ENCODE results near the gene CFAP54. TPM values are rescaled to one million over a fixed set of nuclear protein-coding genes. Genes with fewer than 3 reads are reported as not detected.

Gene CFAP54
- total and polyA plus RNA-seq, 2 donors (not counting 3 experiments of a cell fraction or from before 2014, with no cell fraction given) = 3.6 to 26.9 TPM

DNA sequence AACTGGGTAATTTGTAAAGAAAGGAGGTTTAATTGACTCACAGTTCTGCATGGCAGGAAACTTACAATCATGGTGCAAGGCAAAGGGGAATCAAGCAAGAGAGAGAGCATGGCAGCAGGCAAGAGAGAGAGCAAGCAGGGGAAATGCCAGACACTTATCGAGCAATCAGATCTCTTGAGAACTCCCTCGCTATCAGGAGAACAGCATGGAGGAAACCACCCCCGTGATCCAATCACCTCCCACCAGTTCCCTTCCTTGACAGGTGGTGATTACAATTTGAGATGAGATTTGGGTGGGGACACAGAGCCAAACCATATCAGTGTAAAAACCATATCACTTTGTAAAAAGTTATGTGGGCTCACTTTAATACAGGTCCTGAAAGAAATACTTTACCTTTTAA is 361.3 kb downstream of the CFAP54 start:
- no peaks in the 10 kb centered on the region for H3K4me1 ChIP-seq (ENCODE audit: control insufficient read depth, extremely low read depth, insufficient read depth, low read length)
- BruUV-seq (replicated peaks) = no TSS peak
- no peaks in the 10 kb centered on the region for H4K20me1 ChIP-seq (replicated peaks; ENCODE audit: control insufficient read depth, extremely low read depth, insufficient read depth, low read length)
- ChIA-PET POLR2A (no interaction called here), CTCF (no interaction called here)
- no peaks in the 10 kb centered on the region for H3K9me3 ChIP-seq (replicated peaks; ENCODE audit: control insufficient read depth, insufficient read depth, low read length)
- no peak overlapping the region for H3K4me3 ChIP-seq (replicated peaks in 1 of 3; ENCODE audit: insufficient read depth in 1 of 3, low read depth in 1 of 3, low read length in 3 of 3)
- TF ChIP-seq MYC (IDR thresholded peaks at IDR 0.05; ENCODE audit: low read depth, low read length) (no peak), POLR2A (IDR thresholded peaks at IDR 0.05; ENCODE audit: low read depth, low read length) (no peak), GATA2 (IDR thresholded peaks at IDR 0.05; ENCODE audit: insufficient read depth, insufficient read length, low read depth, low read length) (no peak), EZH2 (IDR thresholded peaks at IDR 0.05; ENCODE audit: borderline replicate concordance, low read depth, low read length, severe bottlenecking) (no peak), FOS (IDR thresholded peaks at IDR 0.05; ENCODE audit: borderline replicate concordance, insufficient read depth, low read length) (no peak), POLR2AphosphoS5 (IDR thresholded peaks at IDR 0.05; ENCODE audit: insufficient read depth, low read depth, low read length) (no peak), JUN (IDR thresholded peaks at IDR 0.05; ENCODE audit: borderline replicate concordance, insufficient read depth, insufficient read length, low read depth) (no peak)
- TF ChIP-seq, protein P1, sequence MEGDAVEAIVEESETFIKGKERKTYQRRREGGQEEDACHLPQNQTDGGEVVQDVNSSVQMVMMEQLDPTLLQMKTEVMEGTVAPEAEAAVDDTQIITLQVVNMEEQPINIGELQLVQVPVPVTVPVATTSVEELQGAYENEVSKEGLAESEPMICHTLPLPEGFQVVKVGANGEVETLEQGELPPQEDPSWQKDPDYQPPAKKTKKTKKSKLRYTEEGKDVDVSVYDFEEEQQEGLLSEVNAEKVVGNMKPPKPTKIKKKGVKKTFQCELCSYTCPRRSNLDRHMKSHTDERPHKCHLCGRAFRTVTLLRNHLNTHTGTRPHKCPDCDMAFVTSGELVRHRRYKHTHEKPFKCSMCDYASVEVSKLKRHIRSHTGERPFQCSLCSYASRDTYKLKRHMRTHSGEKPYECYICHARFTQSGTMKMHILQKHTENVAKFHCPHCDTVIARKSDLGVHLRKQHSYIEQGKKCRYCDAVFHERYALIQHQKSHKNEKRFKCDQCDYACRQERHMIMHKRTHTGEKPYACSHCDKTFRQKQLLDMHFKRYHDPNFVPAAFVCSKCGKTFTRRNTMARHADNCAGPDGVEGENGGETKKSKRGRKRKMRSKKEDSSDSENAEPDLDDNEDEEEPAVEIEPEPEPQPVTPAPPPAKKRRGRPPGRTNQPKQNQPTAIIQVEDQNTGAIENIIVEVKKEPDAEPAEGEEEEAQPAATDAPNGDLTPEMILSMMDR (IDR thresholded peaks at IDR 0.05; ENCODE audit: extremely low read depth in 1 of 2, insufficient read depth in 1 of 2, low read depth in 1 of 2, low read length in 2 of 2) = no peak
- TF ChIP-seq, protein P2, sequence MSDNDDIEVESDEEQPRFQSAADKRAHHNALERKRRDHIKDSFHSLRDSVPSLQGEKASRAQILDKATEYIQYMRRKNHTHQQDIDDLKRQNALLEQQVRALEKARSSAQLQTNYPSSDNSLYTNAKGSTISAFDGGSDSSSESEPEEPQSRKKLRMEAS (IDR thresholded peaks at IDR 0.05; ENCODE audit: insufficient read depth, insufficient read length) = no peak
- no peaks in the 10 kb centered on the region for H3K79me2 ChIP-seq (ENCODE audit: control insufficient read depth, insufficient read depth, low read length)
- H3K9ac ChIP-seq (replicated peaks; ENCODE audit: extremely low read depth, insufficient read depth, low read length) = no peak overlapping the region
- no peak overlapping the region for H3K27ac ChIP-seq (ENCODE audit: insufficient read depth, low read depth, low read length)
- intact Hi-C loops (cut with micrococcal nuclease) (no loop called here), dilution Hi-C loops (cut with MboI; ENCODE audit: extremely low pct_ligation_motif_present, low sequenced_read_pairs) (no loop called here)
- FAIRE-seq (no peak), DNase-seq (ENCODE audit: low read depth, low spot score) (no peak)
- H3K27me3 ChIP-seq (ENCODE audit: control insufficient read depth in 2 of 2, insufficient read depth in 2 of 2, low read length in 2 of 2) = no peaks in the 10 kb centered on the region
- no peaks in the 10 kb centered on the region for H3K36me3 ChIP-seq (ENCODE audit: control insufficient read depth in 2 of 2, extremely low read depth in 1 of 2, insufficient read depth in 2 of 2, low read length in 2 of 2)
- H2AFZ ChIP-seq (ENCODE audit: low read depth, low read length) = no peak overlapping the region
- H3K4me2 ChIP-seq (ENCODE audit: insufficient read depth, low read length) = no peak overlapping the region
- no peaks in the 10 kb centered on the region for H3K9me1 ChIP-seq (replicated peaks; ENCODE audit: control insufficient read depth, extremely low read depth, insufficient read depth, low read length)

Measured in endothelial cell of umbilical vein (primary cell).